GM23248 (cell line): ENCODE data around the gene EPS8L1. TPM values are rescaled to one million over a fixed set of nuclear protein-coding genes. Genes with fewer than 3 reads are reported as not detected.
"Not testable (repeated sequence)": the region's sequence is repeated elsewhere in the genome, so short reads cannot be mapped to it uniquely, and the experiment has no call there.

Source experiments
- DNase-seq: peaks from one replicate; pipeline ENCODE4 v3.0.0-alpha.2; 2015
- H2AFZ ChIP-seq: fragments of 200-600 bp; sonication (generic); 2 replicates; pipeline ENCODE4 v1.6.1; 2016; ENCODE audit warnings: antibody characterized with exemption
- H3F3A ChIP-seq: fragments of 200-600 bp; sonication (generic); 2 replicates; pipeline ENCODE4 v1.6.1; 2016; ENCODE audit warnings: mild to moderate bottlenecking, antibody characterized with exemption, mixed run types; ENCODE audit not compliant: insufficient read depth
- H3K27ac ChIP-seq: fragments of 200-600 bp; sonication (generic); 2 replicates; pipeline ENCODE4 v1.5.1; 2016; ENCODE audit warnings: mild to moderate bottlenecking
- H3K27me3 ChIP-seq: fragments of 200-600 bp; sonication (generic); replicated peaks from 2 replicates; pipeline ENCODE4 v1.6.1; 2016; ENCODE audit warnings: mild to moderate bottlenecking; ENCODE audit not compliant: insufficient read depth
- H3K36me3 ChIP-seq: fragments of 200-600 bp; sonication (generic); 2 replicates; pipeline ENCODE4 v1.6.1; 2016; ENCODE audit warnings: low read depth, mild to moderate bottlenecking
- H3K4me1 ChIP-seq: fragments of 200-600 bp; sonication (generic); 2 replicates; pipeline ENCODE4 v1.6.1; 2016; ENCODE audit warnings: mild to moderate bottlenecking; ENCODE audit not compliant: insufficient read depth
- H3K4me2 ChIP-seq: fragments of 200-600 bp; sonication (generic); one replicate; pipeline ENCODE4 v1.6.1; 2016; ENCODE audit warnings: mild to moderate bottlenecking; ENCODE audit not compliant: unreplicated experiment
- H3K4me3 ChIP-seq: fragments of 200-600 bp; sonication (generic); 2 replicates; pipeline ENCODE4 v1.5.1; 2016; ENCODE audit warnings: mild to moderate bottlenecking
- H3K79me2 ChIP-seq: fragments of 200-600 bp; sonication (generic); 2 replicates; pipeline ENCODE4 v1.6.1; 2016; ENCODE audit warnings: mild to moderate bottlenecking; ENCODE audit not compliant: insufficient read depth
- H3K9ac ChIP-seq: fragments of 200-600 bp; sonication (generic); 2 replicates; pipeline ENCODE4 v1.6.1; 2016; ENCODE audit warnings: mild to moderate bottlenecking
- H3K9me2 ChIP-seq: fragments of 200-600 bp; sonication (generic); 2 replicates; pipeline ENCODE4 v1.6.1; 2016; ENCODE audit warnings: mixed run types, mild to moderate bottlenecking, moderate library complexity; ENCODE audit not compliant: insufficient read depth
- H3K9me3 ChIP-seq: fragments of 200-600 bp; sonication (generic); one replicate; pipeline ENCODE4 v1.6.1; 2017; ENCODE audit warnings: low read depth
- H4K20me1 ChIP-seq: fragments of 200-600 bp; sonication (generic); 2 replicates; pipeline ENCODE4 v1.6.0; 2016; ENCODE audit not compliant: insufficient read depth
- EZH2 ChIP-seq: fragments of 200-600 bp; sonication (generic); IDR thresholded peaks from 2 replicates; pipeline ENCODE4 v1.6.1; 2018; ENCODE audit warnings: antibody characterized with exemption, mild to moderate bottlenecking; ENCODE audit not compliant: insufficient read depth, poor library complexity, severe bottlenecking
- EZH2phosphoT487 ChIP-seq: fragments of 200-600 bp; sonication (generic); IDR thresholded peaks from 2 replicates; pipeline ENCODE4 v1.6.1; 2018; ENCODE audit warnings: antibody characterized with exemption, moderate library complexity, mild to moderate bottlenecking, low read depth; ENCODE audit not compliant: insufficient read depth
- WGBS, 2 experiments: methylation state at CpG; one replicate each; pipeline ENCODE4 v1.1.6; 2015 to 2017; ENCODE audit warnings: low lambda C conversion rate in 2 of 2, low coverage in 1 of 2; ENCODE audit errors: missing lambda C conversion rate in 2 of 2; 5-methylcytosine and 5-hydroxymethylcytosine counted together
- in situ Hi-C: fragments of 300-500 bp; cut with MboI; formaldehyde crosslinking; loops from 2 replicates; pipeline ENCODE4 v1.15.0; 2020
- polyA plus RNA-seq: library from polyadenylated mRNA; unstranded; fragments of >200 nt; fragmentation: Nextera tagmentation; extraction: Ambion mirVana; gene quantifications from 2 replicates; pipeline ENCODE4 v1.2.1, GENCODE V29; 2016
- total RNA-seq: library from RNA; depleted of rRNA; stranded (reverse); fragments of >200 nt; shearing (Covaris generic); gene quantifications from 2 replicates; pipeline ENCODE4 v1.2.3, GENCODE V29; 2014

The EPS8L1 gene
- total and polyA plus RNA-seq, 2 experiments from 2014 or later = 0.76 to 1.1 TPM

DNA sequence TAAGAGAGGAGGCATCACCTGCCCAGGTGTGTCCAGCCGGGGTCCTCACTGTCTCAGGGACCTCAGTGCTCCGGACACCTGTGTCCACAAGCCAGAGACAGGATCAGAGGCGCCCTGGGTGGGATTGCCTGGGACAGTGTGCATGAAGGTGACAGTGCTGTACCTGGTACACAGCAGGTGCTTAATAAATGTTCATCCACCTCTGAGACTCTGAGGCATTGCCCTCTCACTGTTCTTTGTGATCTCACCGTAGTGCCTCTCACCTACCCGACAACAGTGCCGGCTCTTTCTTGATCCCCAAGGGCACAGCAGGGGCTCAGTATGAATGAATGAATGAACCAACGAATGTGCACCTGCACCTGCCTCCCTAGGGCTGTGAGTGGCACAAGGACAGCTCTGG is 21.9 kb upstream of the EPS8L1 start:
- no peaks in the 10 kb centered on the region; the same call in 1 of the 2 replicates for H3K36me3 ChIP-seq
- H2AFZ ChIP-seq = no peak overlapping the region
- 89 to 94% methylated on average over 7 of the region's 7 CpGs for WGBS, 2 experiments
- H4K20me1 ChIP-seq = no peaks in the 10 kb centered on the region
- H3K27me3 ChIP-seq = no peaks in the 10 kb centered on the region
- TF ChIP-seq EZH2phosphoT487 (no peak), EZH2 (no peak)
- no peaks in the 10 kb centered on the region for H3K4me1 ChIP-seq
- H3F3A ChIP-seq = no peaks in the 10 kb centered on the region
- no peak overlapping the region for H3K9ac ChIP-seq
- DNase-seq = no peak
- no peaks in the 10 kb centered on the region for H3K9me3 ChIP-seq
- H3K4me2 ChIP-seq = no peak overlapping the region
- in situ Hi-C loops = no loop called here
- no peak overlapping the region for H3K27ac ChIP-seq
- no peak overlapping the region for H3K4me3 ChIP-seq
- no peaks in the 10 kb centered on the region for H3K9me2 ChIP-seq
- no peaks in the 10 kb centered on the region for H3K79me2 ChIP-seq

DNA sequence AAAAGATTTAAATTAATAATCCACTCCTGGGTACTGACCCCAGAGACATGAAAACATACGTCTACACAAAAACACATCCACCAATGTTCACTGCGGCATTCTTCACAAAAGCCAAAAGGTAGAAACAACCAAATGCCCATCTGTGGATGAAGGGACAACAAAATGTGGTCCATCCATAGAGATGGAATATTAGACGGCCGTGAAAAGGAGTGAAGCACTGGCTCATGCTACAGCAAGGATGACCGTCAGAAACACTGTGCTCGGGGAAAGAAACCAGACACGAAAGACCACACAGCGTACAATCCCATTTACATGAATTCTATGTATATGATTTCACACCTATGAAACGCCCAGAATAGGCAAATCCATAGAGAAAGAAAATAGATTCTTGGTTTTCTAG is 18.8 kb upstream of the EPS8L1 start:
- Histone ChIP-seq H2AFZ (no peak overlapping the region), H3K4me3 (no peak overlapping the region), H3K4me1 (no peaks in the 10 kb centered on the region), H3K9me2 (no peaks in the 10 kb centered on the region), H3K9me3 (no peaks in the 10 kb centered on the region), H4K20me1 (no peaks in the 10 kb centered on the region), H3K27ac (no peak overlapping the region), H3K4me2 (no peak overlapping the region), H3K79me2 (no peaks in the 10 kb centered on the region), H3K27me3 (no peaks in the 10 kb centered on the region), H3K36me3 (no peaks in the 10 kb centered on the region; the same call in 1 of the 2 replicates), H3K9ac (no peak overlapping the region), H3F3A (no peaks in the 10 kb centered on the region)
- in situ Hi-C loops = no loop called here
- DNase-seq = no peak
- TF ChIP-seq EZH2phosphoT487 (no peak), EZH2 (no peak)
- WGBS, 2 experiments = 94 to 96% methylated on average over 9 of the region's 9 CpGs

DNA sequence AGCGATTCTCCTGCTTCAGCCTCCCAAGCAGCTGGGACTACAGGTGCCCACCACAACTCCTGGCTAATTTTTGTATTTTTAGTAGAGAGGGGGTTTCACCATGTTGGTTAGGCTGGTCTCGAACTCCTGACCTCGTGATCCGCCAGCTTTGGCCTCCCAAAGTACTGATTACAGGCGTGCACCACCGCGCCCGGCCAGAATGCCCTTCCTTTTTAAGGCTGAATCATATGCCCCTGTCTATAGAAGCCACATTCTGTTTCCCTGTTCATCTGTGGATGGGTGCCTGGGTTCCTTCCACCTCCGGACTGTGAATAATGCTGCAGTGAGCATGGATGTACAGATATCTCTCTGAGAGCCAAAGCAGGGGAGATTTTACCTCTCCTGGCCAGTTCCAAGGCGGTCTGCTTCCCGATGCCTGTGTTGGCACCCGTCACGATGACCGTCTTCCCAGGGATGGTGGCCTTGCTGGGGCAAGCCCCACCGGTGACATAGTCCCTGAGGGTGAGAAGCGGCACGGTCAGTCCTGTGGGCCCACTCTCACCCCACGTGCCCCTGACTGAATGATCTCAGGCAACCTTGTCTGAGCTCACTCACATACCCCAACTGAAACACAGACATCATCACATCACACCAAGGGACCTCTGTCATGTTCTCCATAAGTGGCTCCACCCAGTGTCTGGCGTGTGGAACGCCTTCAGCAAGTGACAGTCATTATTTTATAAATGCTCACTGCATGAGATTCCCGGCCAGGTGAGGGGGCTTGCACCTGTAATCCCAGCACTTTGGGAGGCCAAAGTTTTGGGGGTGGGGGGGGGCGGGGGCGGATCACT is 16.7 kb upstream of the EPS8L1 start:
- WGBS, 2 experiments = 90 to 93% methylated on average over 20 to 23 of the region's 23 CpGs
- Histone ChIP-seq H3K27ac (no peak overlapping the region), H4K20me1 (no peaks in the 10 kb centered on the region)

DNA sequence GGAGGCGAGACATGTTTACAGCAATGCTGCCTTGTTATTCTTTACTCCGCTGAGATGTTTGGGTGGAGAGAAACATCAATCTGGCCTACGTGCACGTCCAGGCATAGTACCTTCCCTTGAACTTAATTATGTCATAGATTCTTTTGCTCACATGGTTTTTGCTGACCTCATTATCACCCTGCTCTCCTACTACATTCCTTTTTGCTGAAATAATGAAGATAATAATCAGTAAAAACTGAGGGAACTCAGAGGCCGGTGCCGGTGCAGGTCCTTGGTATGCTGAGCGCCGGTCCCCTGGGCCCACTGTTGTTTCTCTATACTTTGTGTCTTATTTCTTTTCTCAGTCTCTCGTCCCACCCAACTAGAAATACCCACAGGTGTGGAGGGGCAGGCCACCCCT is 15.4 kb upstream of the EPS8L1 start:
- H3F3A ChIP-seq, H3K4me2 ChIP-seq, H3K36me3 ChIP-seq, H4K20me1 ChIP-seq, H3K9me3 ChIP-seq, H3K9me2 ChIP-seq, H2AFZ ChIP-seq, DNase-seq, H3K27ac ChIP-seq, H3K9ac ChIP-seq, H3K4me1 ChIP-seq, H3K4me3 ChIP-seq, H3K27me3 ChIP-seq, H3K79me2 ChIP-seq, in situ Hi-C loops: not testable (repeated sequence)
- WGBS, 2 experiments = 87 to 88% methylated on average over 9 of the region's 9 CpGs

More for the DNA sequence above, 16.7 kb upstream of the EPS8L1 start:
- no peaks in the 10 kb centered on the region; the same call in 1 of the 2 replicates for H3K4me1 ChIP-seq
- DNase-seq = no peak
- H3K4me2 ChIP-seq = no peak overlapping the region
- in situ Hi-C loops = no loop called here
- no peaks in the 10 kb centered on the region for H3K27me3 ChIP-seq
- no peaks in the 10 kb centered on the region; the same call in 1 of the 2 replicates for H3K36me3 ChIP-seq
- H3K9me2 ChIP-seq = no peaks in the 10 kb centered on the region
- no peak overlapping the region for H3K9ac ChIP-seq
- no peaks in the 10 kb centered on the region for H3K9me3 ChIP-seq
- peaks cover 6% of the 10 kb centered on the region; the same call in 1 of the 2 replicates for H3K79me2 ChIP-seq
- no peaks in the 10 kb centered on the region for H3F3A ChIP-seq
- H3K4me3 ChIP-seq = no peak overlapping the region
- no peak overlapping the region for H2AFZ ChIP-seq
- TF ChIP-seq EZH2phosphoT487 = no peak
- no peak for TF ChIP-seq EZH2
